GM19351 (cell line): ENCODE measurements around the gene FBXO28.
A peak's percentile ranks its signal among the peaks of the same experiment; 100 is the strongest.

Experiments
- ATAC-seq: cut with Tn5 transposase; IDR thresholded peaks from one replicate; pipeline ENCODE4 v1.9.1; 2021; ENCODE audit warnings: mild to moderate bottlenecking, moderate library complexity; ENCODE audit not compliant: unreplicated experiment

The FBXO28 gene

GRCh38 chr1:224149709-224150108, 35.8 kb downstream of the FBXO28 start:
- no peak for ATAC-seq

- no peak for ATAC-seq
Observed at GRCh38 chr1:224151117-224151516, 37.2 kb downstream of the FBXO28 start.

- no peak for ATAC-seq
Observed at GRCh38 chr1:224157316-224157715, 43.4 kb downstream of the FBXO28 start.

- no peak for ATAC-seq
Observed at GRCh38 chr1:224159541-224159940, 45.6 kb downstream of the FBXO28 start.

DNA sequence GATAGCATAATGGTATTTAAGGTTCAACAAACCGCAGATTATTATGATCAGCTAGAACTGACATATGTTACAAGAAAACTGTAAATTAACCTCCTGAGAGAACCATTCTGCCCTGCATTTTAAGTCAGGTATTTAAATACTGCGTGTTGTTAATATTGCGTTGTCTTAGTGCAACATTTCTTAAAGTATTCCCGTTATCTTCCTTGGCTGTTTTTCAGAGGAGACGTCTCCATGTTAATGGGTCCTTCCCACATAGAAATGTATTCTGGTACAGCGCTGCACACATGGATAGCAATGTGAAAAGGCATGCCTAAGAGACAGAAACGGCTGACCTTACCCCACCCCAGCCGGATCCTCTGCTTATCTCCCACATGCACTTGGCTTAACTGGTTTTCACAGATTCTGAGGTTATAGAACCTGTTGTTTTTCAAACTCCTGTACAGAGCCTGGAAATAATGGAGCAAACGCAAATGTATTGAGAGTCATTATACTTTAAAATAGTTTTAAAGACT, 46.3 kb downstream of the FBXO28 start:
- ATAC-seq = no peak

DNA sequence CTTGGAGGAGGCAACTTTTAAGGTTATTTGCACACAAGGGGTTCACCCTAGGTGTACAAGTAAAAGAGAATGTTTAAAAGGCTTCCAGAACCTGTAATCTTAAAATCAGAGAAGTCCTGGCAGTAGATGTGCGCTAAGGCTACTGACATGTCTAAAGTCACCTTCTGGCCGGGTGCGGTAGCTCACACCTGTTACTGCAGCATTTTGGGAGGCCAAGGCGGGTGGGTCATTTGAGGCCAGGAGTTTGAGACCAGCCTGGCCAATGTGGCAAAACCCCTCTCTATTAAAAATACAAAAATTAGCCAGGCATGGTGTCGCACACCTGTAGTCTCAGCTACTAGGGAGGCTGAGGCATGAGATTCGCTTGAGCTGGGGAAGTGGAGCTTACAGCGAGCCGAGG, 48.9 kb downstream of the FBXO28 start:
- no peak for ATAC-seq

DNA sequence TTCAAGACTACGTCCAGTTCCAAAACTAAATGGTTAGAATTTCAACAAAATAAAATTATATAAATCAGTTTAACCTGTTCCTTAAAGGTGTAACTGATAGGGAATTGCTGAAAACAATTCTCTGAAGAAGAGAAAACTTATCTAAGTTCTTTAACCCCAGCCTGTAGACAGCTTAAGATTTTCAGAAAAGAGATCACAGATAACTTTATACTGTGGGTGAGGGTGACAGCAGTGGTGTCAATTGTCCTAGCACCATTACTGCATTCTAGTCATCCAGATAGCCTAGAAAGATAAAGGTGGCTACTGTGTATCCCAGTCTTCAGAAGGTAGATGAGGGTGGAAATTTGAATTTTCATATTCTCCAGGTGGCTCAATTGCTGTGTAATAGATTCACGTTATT, 49.4 kb downstream of the FBXO28 start:
- no peak for ATAC-seq

DNA sequence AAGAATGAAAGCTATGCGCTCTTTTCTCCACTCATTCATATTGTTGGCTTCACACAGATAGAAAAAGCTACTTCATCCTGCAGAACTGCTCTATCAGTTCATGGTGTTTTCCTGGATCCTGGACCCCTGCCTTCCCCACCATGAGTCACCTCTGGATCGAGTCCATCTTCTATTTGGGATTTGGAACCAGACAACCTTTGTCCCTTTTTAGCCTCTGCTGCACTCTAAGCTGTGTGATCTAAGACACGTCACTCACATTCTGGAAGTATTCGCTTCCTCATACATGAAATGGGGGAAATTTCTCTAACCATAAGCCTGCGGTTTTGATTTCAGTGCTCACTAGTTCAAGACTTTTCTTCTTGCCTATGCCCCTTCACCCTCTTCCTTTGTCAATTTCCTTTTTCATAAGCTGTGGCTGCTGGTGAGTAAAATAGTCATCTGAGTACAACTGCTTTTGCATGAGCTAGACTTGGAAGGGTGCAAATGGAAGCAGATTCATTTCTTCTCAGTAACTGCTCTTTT, 55.0 kb downstream of the FBXO28 start:
- peak; percentile 91 for ATAC-seq

DNA sequence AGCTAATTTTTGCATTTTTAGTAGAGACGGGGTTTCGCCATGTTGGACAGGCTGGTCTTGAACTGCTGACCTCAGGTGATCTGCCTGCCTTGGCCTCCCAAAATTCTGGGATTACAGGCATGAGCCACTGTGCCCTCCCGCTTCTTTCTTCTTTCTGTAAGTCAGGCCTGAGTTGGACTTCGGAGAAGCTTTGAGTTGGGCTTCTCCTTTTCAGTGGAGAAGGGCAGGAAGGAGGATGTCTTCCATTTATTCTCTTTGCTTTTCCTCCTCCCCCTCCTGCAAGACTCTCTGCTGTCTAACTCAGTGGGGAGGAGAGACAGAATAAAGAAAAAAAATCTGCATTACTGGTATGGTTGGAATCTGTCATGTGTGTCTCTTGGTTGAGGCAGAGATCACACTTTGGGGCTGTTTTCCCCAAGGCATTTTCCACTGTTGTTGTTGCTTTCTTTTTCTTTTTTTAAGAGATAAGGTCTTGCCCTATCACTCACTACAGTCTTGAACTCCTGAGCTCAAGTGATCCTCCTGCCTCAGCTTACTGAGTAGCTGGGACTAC, 55.9 kb downstream of the FBXO28 start:
- ATAC-seq = no peak

- ATAC-seq = no peak
Observed at GRCh38 chr1:224170343-224170742, 56.4 kb downstream of the FBXO28 start.

DNA sequence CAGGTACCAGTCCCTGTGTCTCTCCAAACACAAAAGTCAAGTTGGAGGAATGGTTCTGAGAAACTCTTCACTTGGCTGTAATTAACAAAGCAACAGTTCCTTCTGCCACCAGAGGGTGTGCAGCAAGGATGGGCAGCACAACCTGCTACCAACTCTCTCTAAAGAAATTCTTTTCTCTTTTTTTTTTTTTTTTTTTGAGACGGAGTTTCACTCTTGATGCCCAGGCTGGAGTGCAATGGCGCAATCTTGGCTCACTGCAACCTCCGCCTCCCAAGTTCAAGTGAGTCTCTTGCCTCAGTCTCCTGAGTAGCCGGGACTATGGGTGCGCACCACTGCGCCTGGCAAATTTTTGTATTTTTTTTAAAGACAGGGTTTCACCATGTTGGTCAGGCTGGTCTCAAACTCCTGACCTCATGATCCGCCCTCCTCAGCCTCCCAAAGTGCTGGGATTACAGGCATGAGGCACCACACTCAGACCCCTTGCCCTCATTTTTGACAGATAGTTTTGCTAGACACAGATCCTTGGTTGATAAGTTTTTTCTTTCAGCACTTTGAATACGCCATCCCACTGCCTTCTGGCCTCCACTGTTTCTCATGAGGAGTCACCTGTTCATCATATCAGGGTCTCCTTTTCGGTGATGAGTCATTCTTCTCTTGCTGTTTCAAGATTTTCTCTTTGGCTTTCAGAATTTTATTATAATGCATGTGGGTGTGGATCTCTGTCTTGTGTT, 57.0 kb downstream of the FBXO28 start:
- no peak for ATAC-seq

GRCh38 chr1:224172229-224172628, 58.3 kb downstream of the FBXO28 start:
- ATAC-seq = no peak

DNA sequence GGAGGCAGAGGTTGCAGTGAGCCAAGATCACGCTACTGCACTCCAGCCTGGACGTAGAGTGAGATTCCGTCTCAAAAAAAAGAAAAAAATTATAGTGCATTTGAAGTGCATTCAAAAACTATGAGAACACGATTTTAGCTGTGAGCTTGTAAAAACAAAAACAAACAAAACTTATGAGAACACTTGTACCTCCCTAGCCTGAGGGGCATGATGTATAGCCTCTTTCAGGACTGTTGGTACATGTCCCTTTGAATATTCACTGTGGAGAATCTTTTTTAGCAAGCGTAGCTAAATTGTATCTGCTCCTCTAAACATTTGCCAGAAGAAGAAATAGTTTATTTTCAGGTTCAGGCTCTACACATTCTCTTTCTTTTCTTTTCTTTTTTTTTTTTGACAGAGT, 59.6 kb downstream of the FBXO28 start:
- no peak for ATAC-seq

- no peak for ATAC-seq
Observed at GRCh38 chr1:224175617-224176016, 61.7 kb downstream of the FBXO28 start.

DNA sequence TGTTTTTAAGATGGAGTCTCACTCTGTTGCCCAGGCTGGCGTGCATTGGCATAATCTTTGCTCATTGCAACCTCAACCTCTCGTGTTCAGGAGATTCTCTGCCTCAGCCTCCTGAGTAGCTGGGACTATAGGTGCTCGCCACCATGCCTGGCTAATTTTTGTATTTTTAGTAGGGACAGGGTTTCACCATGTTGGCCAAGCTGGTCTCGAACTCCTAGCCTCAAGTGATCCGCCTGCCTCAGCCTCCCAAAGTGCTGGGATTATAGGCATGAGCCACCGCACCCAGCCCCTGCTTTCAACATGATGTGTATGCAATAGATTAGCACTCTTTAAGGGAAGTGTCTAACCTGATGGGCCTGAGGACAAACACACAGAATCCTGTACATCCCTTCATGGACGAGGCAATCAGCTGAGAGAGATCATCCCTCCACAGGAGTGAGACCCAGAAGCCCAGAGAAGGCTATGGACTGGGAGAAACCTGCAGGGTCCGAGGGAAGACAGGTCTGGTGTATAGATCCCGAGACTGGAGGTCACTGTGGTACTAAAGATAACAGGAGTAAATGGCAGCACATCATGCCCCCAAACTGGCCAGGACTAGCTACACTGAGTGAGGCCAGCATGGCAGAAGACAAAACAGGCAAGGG, 63.6 kb downstream of the FBXO28 start:
- no peak for ATAC-seq

GRCh38 chr1:224178894-224179293, 65.0 kb downstream of the FBXO28 start:
- ATAC-seq = no peak

GRCh38 chr1:224180783-224181452, 67.0 kb downstream of the FBXO28 start:
- ATAC-seq = no peak

- ATAC-seq = no peak
Observed at GRCh38 chr1:224181453-224181810, 67.5 kb downstream of the FBXO28 start.

- ATAC-seq = peak; percentile 42
Observed at GRCh38 chr1:224182057-224182865, 68.3 kb downstream of the FBXO28 start.

- ATAC-seq = peak; percentile 55
Observed at GRCh38 chr1:224182866-224183590, 69.1 kb downstream of the FBXO28 start, which contains the start of gene DEGS1. Gene DEGS1 (plus strand): TSS chr1:224183240. CDS start chr1:224183337, 97 bp downstream.
